Astrocyte (in vitro differentiated cells and primary cell): Measurements from ENCODE around the gene MAST3. TPM values are rescaled to one million over a fixed set of nuclear protein-coding genes. Genes with fewer than 3 reads are reported as not detected.

Experiments
- DNase-seq: peaks from one replicate; pipeline ENCODE4 v3.0.0-alpha.2; 2010; ENCODE audit warnings: low read depth
- FAIRE-seq: peaks from 2 replicates; lab custom pipeline; 2011; peaks lifted over from hg19 to GRCh38; lab: Jason Lieb, UNC
- H2AFZ ChIP-seq: 2 replicates; pipeline ENCODE4 v1.6.0; 2012; ENCODE audit warnings: low read depth, low read length, inconsistent platforms
- H3K27ac ChIP-seq: 2 replicates; pipeline ENCODE4 v1.5.1; 2011; ENCODE audit warnings: low read depth, low read length, inconsistent platforms
- H3K27me3 ChIP-seq: 2 replicates; pipeline ENCODE4 v1.6.0; 2011; ENCODE audit warnings: low read length, inconsistent platforms; ENCODE audit not compliant: insufficient read depth
- H3K36me3 ChIP-seq: 2 replicates; pipeline ENCODE4 v1.5.1; 2011; ENCODE audit warnings: low read length, inconsistent platforms; ENCODE audit not compliant: insufficient read depth
- H3K4me1 ChIP-seq: 2 replicates; pipeline ENCODE4 v1.5.1; 2011; ENCODE audit warnings: low read length, inconsistent platforms; ENCODE audit not compliant: insufficient read depth
- H3K4me2 ChIP-seq: 2 replicates; pipeline ENCODE4 v1.6.0; 2012; ENCODE audit warnings: low read length, inconsistent platforms
- H3K4me3 ChIP-seq: 2 replicates; pipeline ENCODE4 v1.5.1; 2011; ENCODE audit warnings: low read depth, mild to moderate bottlenecking, low read length, inconsistent platforms; ENCODE audit not compliant: insufficient read depth
- H3K79me2 ChIP-seq: 2 replicates; pipeline ENCODE4 v1.6.0; 2012; ENCODE audit warnings: mild to moderate bottlenecking, low read length, inconsistent platforms; ENCODE audit not compliant: insufficient read depth
- H3K9ac ChIP-seq: 2 replicates; pipeline ENCODE4 v1.6.0; 2012; ENCODE audit warnings: mild to moderate bottlenecking, low read length, inconsistent platforms
- H3K9me3 ChIP-seq: 2 replicates; pipeline ENCODE4 v1.5.1; 2012; ENCODE audit warnings: low read depth, mild to moderate bottlenecking, low read length, inconsistent platforms; ENCODE audit not compliant: insufficient read depth
- H4K20me1 ChIP-seq: 2 replicates; pipeline ENCODE4 v1.6.0; 2012; ENCODE audit warnings: low read length, inconsistent platforms; ENCODE audit not compliant: insufficient read depth
- H3K27ac Mint-ChIP-seq: one replicate; pipeline ENCODE4 v1.8.0; 2021; ENCODE audit warnings: mild to moderate bottlenecking, mixed read lengths; ENCODE audit not compliant: unreplicated experiment
- H3K27me3 Mint-ChIP-seq: one replicate; pipeline ENCODE4 v1.8.0; 2021; ENCODE audit warnings: low read depth, mixed read lengths; ENCODE audit not compliant: unreplicated experiment
- H3K36me3 Mint-ChIP-seq: one replicate; pipeline ENCODE4 v1.8.0; 2021; ENCODE audit warnings: low read depth, mixed read lengths; ENCODE audit not compliant: unreplicated experiment
- H3K4me1 Mint-ChIP-seq: one replicate; pipeline ENCODE4 v1.8.0; 2021; ENCODE audit warnings: low read depth, mixed read lengths; ENCODE audit not compliant: unreplicated experiment
- H3K4me3 Mint-ChIP-seq: one replicate; pipeline ENCODE4 v1.8.0; 2021; ENCODE audit warnings: mild to moderate bottlenecking, moderate library complexity, mixed read lengths; ENCODE audit not compliant: unreplicated experiment
- H3K9me3 Mint-ChIP-seq: one replicate; pipeline ENCODE4 v1.8.0; 2021; ENCODE audit warnings: mild to moderate bottlenecking, mixed read lengths; ENCODE audit not compliant: unreplicated experiment
- EZH2 ChIP-seq: IDR thresholded peaks from 2 replicates; pipeline ENCODE4 v1.6.1; 2012; ENCODE audit warnings: mild to moderate bottlenecking, low read length, inconsistent platforms; ENCODE audit not compliant: insufficient read depth
- total RNA-seq: library from RNA; stranded (reverse); gene quantifications from 2 replicates; pipeline ENCODE4 v1.2.1, GENCODE V29; 2021
- TF ChIP-seq, protein P1 (sequence below): IDR thresholded peaks from 2 replicates; pipeline ENCODE4 v1.5.1; 2011; ENCODE audit warnings: low read depth, mild to moderate bottlenecking, inconsistent platforms, low read length, moderate library complexity; ENCODE audit not compliant: insufficient read depth

Gene MAST3
- total RNA-seq, 1 donor from 2014 or later, result 5.5 TPM

- H3K4me1 ChIP-seq, result no peaks in the 10 kb centered on the region
- no peak for DNase-seq
- Mint-ChIP-seq H3K4me1 (no peaks in the 10 kb centered on the region), H3K27ac (no peak overlapping the region), H3K36me3 (peaks cover 13% of the 10 kb centered on the region), H3K4me3 (no peak overlapping the region), H3K9me3 (no peaks in the 10 kb centered on the region), H3K27me3 (peaks cover 16% of the 10 kb centered on the region)
- H3K4me2 ChIP-seq, result no peak overlapping the region
- no peaks in the 10 kb centered on the region for H3K27me3 ChIP-seq
- TF ChIP-seq EZH2, result no peak
- TF ChIP-seq, protein P1, sequence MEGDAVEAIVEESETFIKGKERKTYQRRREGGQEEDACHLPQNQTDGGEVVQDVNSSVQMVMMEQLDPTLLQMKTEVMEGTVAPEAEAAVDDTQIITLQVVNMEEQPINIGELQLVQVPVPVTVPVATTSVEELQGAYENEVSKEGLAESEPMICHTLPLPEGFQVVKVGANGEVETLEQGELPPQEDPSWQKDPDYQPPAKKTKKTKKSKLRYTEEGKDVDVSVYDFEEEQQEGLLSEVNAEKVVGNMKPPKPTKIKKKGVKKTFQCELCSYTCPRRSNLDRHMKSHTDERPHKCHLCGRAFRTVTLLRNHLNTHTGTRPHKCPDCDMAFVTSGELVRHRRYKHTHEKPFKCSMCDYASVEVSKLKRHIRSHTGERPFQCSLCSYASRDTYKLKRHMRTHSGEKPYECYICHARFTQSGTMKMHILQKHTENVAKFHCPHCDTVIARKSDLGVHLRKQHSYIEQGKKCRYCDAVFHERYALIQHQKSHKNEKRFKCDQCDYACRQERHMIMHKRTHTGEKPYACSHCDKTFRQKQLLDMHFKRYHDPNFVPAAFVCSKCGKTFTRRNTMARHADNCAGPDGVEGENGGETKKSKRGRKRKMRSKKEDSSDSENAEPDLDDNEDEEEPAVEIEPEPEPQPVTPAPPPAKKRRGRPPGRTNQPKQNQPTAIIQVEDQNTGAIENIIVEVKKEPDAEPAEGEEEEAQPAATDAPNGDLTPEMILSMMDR, result no peak
- peaks cover 10% of the 10 kb centered on the region for H4K20me1 ChIP-seq
- no peaks in the 10 kb centered on the region for H3K9me3 ChIP-seq
- H3K79me2 ChIP-seq, result no peaks in the 10 kb centered on the region
- H3K4me3 ChIP-seq, result no peak overlapping the region
- peaks cover 4% of the 10 kb centered on the region for H3K36me3 ChIP-seq
- H3K9ac ChIP-seq, result no peak overlapping the region
- FAIRE-seq, result no peak
- H2AFZ ChIP-seq, result no peak overlapping the region
- H3K27ac ChIP-seq, result no peak overlapping the region
These were observed 73.2 kb downstream of the MAST3 start for GRCh38 chr19:18170714-18171255.

GRCh38 chr19:18171605-18172327 is 74.2 kb downstream of the MAST3 start:
- FAIRE-seq (no peak), DNase-seq (no peak)
- Histone ChIP-seq H2AFZ (no peak overlapping the region), H3K27ac (no peak overlapping the region), H3K4me2 (no peak overlapping the region), H3K4me1 (no peaks in the 10 kb centered on the region), H3K9ac (no peak overlapping the region), H4K20me1 (peaks cover 8% of the 10 kb centered on the region), H3K4me3 (no peak overlapping the region), H3K9me3 (no peaks in the 10 kb centered on the region), H3K36me3 (peaks cover 2% of the 10 kb centered on the region), H3K27me3 (no peaks in the 10 kb centered on the region), H3K79me2 (no peaks in the 10 kb centered on the region)
- peaks cover 13% of the 10 kb centered on the region for H3K36me3 Mint-ChIP-seq
- no peaks in the 10 kb centered on the region for H3K4me1 Mint-ChIP-seq
- H3K4me3 Mint-ChIP-seq, result no peak overlapping the region
- TF ChIP-seq, protein P1, result no peak
- no peak for TF ChIP-seq EZH2
- peaks cover 22% of the 10 kb centered on the region for H3K27me3 Mint-ChIP-seq
- no peak overlapping the region for H3K27ac Mint-ChIP-seq
- peaks cover 1% of the 10 kb centered on the region for H3K9me3 Mint-ChIP-seq
